ENCODE data around the gene MDN1. TPM values are rescaled to one million over a fixed set of nuclear protein-coding genes. Genes with fewer than 3 reads are reported as not detected.
"Not testable (repeated sequence)": the region's sequence is repeated elsewhere in the genome, so short reads cannot be mapped to it uniquely, and the experiment has no call there.

MDN1 gene
- total RNA-seq, 1 experiment from 2014 or later, result 53.2 TPM

- DNase-seq, result no peak
- Histone ChIP-seq H3K4me3 (ENCODE audit: insufficient read depth, low read depth, low read length) (no peak overlapping the region), H3K27me3 (ENCODE audit: control insufficient read depth, insufficient read depth, low read length) (no peaks in the 10 kb centered on the region), H3K36me3 (replicated peaks; ENCODE audit: control insufficient read depth, insufficient read depth, low read length) (peaks cover 57% of the 10 kb centered on the region)
Observed at GRCh38 chr6:89644864-89645263, 174.7 kb downstream of the MDN1 start.

- peaks cover 48% of the 10 kb centered on the region for H3K36me3 ChIP-seq (replicated peaks; ENCODE audit: control insufficient read depth, insufficient read depth, low read length)
- H3K27me3 ChIP-seq (ENCODE audit: control insufficient read depth, insufficient read depth, low read length), result no peaks in the 10 kb centered on the region
- no peak for DNase-seq
- no peak overlapping the region for H3K4me3 ChIP-seq (ENCODE audit: insufficient read depth, low read depth, low read length)
Observed at GRCh38 chr6:89643406-89643805, 176.2 kb downstream of the MDN1 start.

- Histone ChIP-seq H3K27me3 (ENCODE audit: control insufficient read depth, insufficient read depth, low read length) (no peaks in the 10 kb centered on the region), H3K4me3 (ENCODE audit: insufficient read depth, low read depth, low read length) (no peak overlapping the region), H3K36me3 (replicated peaks; ENCODE audit: control insufficient read depth, insufficient read depth, low read length) (peaks cover 45% of the 10 kb centered on the region)
- no peak for DNase-seq
Observed at GRCh38 chr6:89642956-89643355, 176.6 kb downstream of the MDN1 start.

GRCh38 chr6:89641581-89641980, 178.0 kb downstream of the MDN1 start:
- DNase-seq; H3K27me3 ChIP-seq (ENCODE audit: control insufficient read depth, insufficient read depth, low read length); H3K4me3 ChIP-seq (ENCODE audit: insufficient read depth, low read depth, low read length): not testable (repeated sequence)
- peaks cover 34% of the 10 kb centered on the region for H3K36me3 ChIP-seq (replicated peaks; ENCODE audit: control insufficient read depth, insufficient read depth, low read length)

- no peak overlapping the region for H3K4me3 ChIP-seq (ENCODE audit: insufficient read depth, low read depth, low read length)
- DNase-seq, result no peak
- H3K27me3 ChIP-seq (ENCODE audit: control insufficient read depth, insufficient read depth, low read length), result no peaks in the 10 kb centered on the region
- H3K36me3 ChIP-seq (replicated peaks; ENCODE audit: control insufficient read depth, insufficient read depth, low read length), result peaks cover 31% of the 10 kb centered on the region
Observed at GRCh38 chr6:89640804-89641203, 178.8 kb downstream of the MDN1 start.

GRCh38 chr6:89638320-89639195, 181.0 kb downstream of the MDN1 start, which contains the start of gene LYRM2:
LYRM2 (minus strand) TSS chr6:89638747; CDS start chr6:89638716, 31 bp downstream.
- Histone ChIP-seq H3K27me3 (ENCODE audit: control insufficient read depth, insufficient read depth, low read length) (no peaks in the 10 kb centered on the region), H3K4me3 (ENCODE audit: insufficient read depth, low read depth, low read length) (peak within 1 kb of the TSS; percentile 81), H3K36me3 (replicated peaks; ENCODE audit: control insufficient read depth, insufficient read depth, low read length) (peaks cover 12% of the 10 kb centered on the region)
- DNase-seq, result peak; percentile 94

GRCh38 chr6:89637960-89638319, 181.7 kb downstream of the MDN1 start:
- peaks cover 7% of the 10 kb centered on the region for H3K36me3 ChIP-seq (replicated peaks; ENCODE audit: control insufficient read depth, insufficient read depth, low read length)
- peak overlapping the region; percentile 81 for H3K4me3 ChIP-seq (ENCODE audit: insufficient read depth, low read depth, low read length)
- no peak for DNase-seq
- no peaks in the 10 kb centered on the region for H3K27me3 ChIP-seq (ENCODE audit: control insufficient read depth, insufficient read depth, low read length)

GRCh38 chr6:89636412-89636811, 183.2 kb downstream of the MDN1 start:
- H3K27me3 ChIP-seq (ENCODE audit: control insufficient read depth, insufficient read depth, low read length); H3K4me3 ChIP-seq (ENCODE audit: insufficient read depth, low read depth, low read length); DNase-seq; H3K36me3 ChIP-seq (replicated peaks; ENCODE audit: control insufficient read depth, insufficient read depth, low read length): not testable (repeated sequence)

- H3K27me3 ChIP-seq (ENCODE audit: control insufficient read depth, insufficient read depth, low read length), result no peaks in the 10 kb centered on the region
- no peaks in the 10 kb centered on the region for H3K36me3 ChIP-seq (replicated peaks; ENCODE audit: control insufficient read depth, insufficient read depth, low read length)
Observed at GRCh38 chr6:89630488-89630887, 189.1 kb downstream of the MDN1 start.

GRCh38 chr6:89623749-89624148, 195.8 kb downstream of the MDN1 start:
- H3K27me3 ChIP-seq (ENCODE audit: control insufficient read depth, insufficient read depth, low read length), result no peaks in the 10 kb centered on the region
- no peak overlapping the region for H3K4me3 ChIP-seq (ENCODE audit: insufficient read depth, low read depth, low read length)
- no peak for DNase-seq
- H3K36me3 ChIP-seq (replicated peaks; ENCODE audit: control insufficient read depth, insufficient read depth, low read length), result no peaks in the 10 kb centered on the region

More at GRCh38 chr6:89630488-89630887, 189.1 kb downstream of the MDN1 start:
- no peak for DNase-seq
- H3K4me3 ChIP-seq (ENCODE audit: insufficient read depth, low read depth, low read length), result no peak overlapping the region

GRCh38 chr6:89619567-89619966, 200.0 kb downstream of the MDN1 start:
- DNase-seq, result no peak
- Histone ChIP-seq H3K27me3 (ENCODE audit: control insufficient read depth, insufficient read depth, low read length) (no peaks in the 10 kb centered on the region), H3K36me3 (replicated peaks; ENCODE audit: control insufficient read depth, insufficient read depth, low read length) (no peaks in the 10 kb centered on the region), H3K4me3 (ENCODE audit: insufficient read depth, low read depth, low read length) (no peak overlapping the region)

GRCh38 chr6:89618026-89618425, 201.6 kb downstream of the MDN1 start:
- H3K4me3 ChIP-seq (ENCODE audit: insufficient read depth, low read depth, low read length), result no peak overlapping the region
- DNase-seq, result no peak
- no peaks in the 10 kb centered on the region for H3K36me3 ChIP-seq (replicated peaks; ENCODE audit: control insufficient read depth, insufficient read depth, low read length)

GRCh38 chr6:89616531-89616930, 203.1 kb downstream of the MDN1 start:
- H3K27me3 ChIP-seq (ENCODE audit: control insufficient read depth, insufficient read depth, low read length), result no peaks in the 10 kb centered on the region
- DNase-seq, result no peak
- H3K36me3 ChIP-seq (replicated peaks; ENCODE audit: control insufficient read depth, insufficient read depth, low read length), result no peaks in the 10 kb centered on the region
- H3K4me3 ChIP-seq (ENCODE audit: insufficient read depth, low read depth, low read length), result no peak overlapping the region

More at GRCh38 chr6:89618026-89618425, 201.6 kb downstream of the MDN1 start:
- no peaks in the 10 kb centered on the region for H3K27me3 ChIP-seq (ENCODE audit: control insufficient read depth, insufficient read depth, low read length)

GRCh38 chr6:89615882-89616281, 203.7 kb downstream of the MDN1 start:
- DNase-seq, result no peak
- Histone ChIP-seq H3K36me3 (replicated peaks; ENCODE audit: control insufficient read depth, insufficient read depth, low read length) (no peaks in the 10 kb centered on the region), H3K4me3 (ENCODE audit: insufficient read depth, low read depth, low read length) (no peak overlapping the region), H3K27me3 (ENCODE audit: control insufficient read depth, insufficient read depth, low read length) (no peaks in the 10 kb centered on the region)

- no peak for DNase-seq
- no peaks in the 10 kb centered on the region for H3K27me3 ChIP-seq (ENCODE audit: control insufficient read depth, insufficient read depth, low read length)
- no peak overlapping the region for H3K4me3 ChIP-seq (ENCODE audit: insufficient read depth, low read depth, low read length)
- no peaks in the 10 kb centered on the region for H3K36me3 ChIP-seq (replicated peaks; ENCODE audit: control insufficient read depth, insufficient read depth, low read length)
Observed at GRCh38 chr6:89613790-89614189, 205.8 kb downstream of the MDN1 start.
